Measurements from ENCODE around the gene HLX.

HLX gene

GRCh38 chr1:220914283-220915116, 35.3 kb downstream of the HLX start:
- Histone ChIP-seq H3K27me3 (ENCODE audit: insufficient read depth, low read depth, severe bottlenecking) (no peaks in the 10 kb centered on the region), H3K36me3 (no peaks in the 10 kb centered on the region), H3K9me3 (ENCODE audit: severe bottlenecking) (no peaks in the 10 kb centered on the region), H3K4me3 (ENCODE audit: low read depth, low read length) (no peak overlapping the region), H3K27ac (no peak overlapping the region)
- TF ChIP-seq, protein P1, sequence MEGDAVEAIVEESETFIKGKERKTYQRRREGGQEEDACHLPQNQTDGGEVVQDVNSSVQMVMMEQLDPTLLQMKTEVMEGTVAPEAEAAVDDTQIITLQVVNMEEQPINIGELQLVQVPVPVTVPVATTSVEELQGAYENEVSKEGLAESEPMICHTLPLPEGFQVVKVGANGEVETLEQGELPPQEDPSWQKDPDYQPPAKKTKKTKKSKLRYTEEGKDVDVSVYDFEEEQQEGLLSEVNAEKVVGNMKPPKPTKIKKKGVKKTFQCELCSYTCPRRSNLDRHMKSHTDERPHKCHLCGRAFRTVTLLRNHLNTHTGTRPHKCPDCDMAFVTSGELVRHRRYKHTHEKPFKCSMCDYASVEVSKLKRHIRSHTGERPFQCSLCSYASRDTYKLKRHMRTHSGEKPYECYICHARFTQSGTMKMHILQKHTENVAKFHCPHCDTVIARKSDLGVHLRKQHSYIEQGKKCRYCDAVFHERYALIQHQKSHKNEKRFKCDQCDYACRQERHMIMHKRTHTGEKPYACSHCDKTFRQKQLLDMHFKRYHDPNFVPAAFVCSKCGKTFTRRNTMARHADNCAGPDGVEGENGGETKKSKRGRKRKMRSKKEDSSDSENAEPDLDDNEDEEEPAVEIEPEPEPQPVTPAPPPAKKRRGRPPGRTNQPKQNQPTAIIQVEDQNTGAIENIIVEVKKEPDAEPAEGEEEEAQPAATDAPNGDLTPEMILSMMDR (IDR thresholded peaks at IDR 0.05; ENCODE audit: low read depth, low read length): no peak
- no peak for DNase-seq

- Histone ChIP-seq H3K36me3 (no peaks in the 10 kb centered on the region), H3K4me3 (ENCODE audit: low read depth, low read length) (no peak overlapping the region), H3K27me3 (ENCODE audit: insufficient read depth, low read depth, severe bottlenecking) (no peaks in the 10 kb centered on the region), H3K27ac (no peak overlapping the region), H3K9me3 (ENCODE audit: severe bottlenecking) (no peaks in the 10 kb centered on the region)
- TF ChIP-seq, protein P1 (IDR thresholded peaks at IDR 0.05; ENCODE audit: low read depth, low read length): no peak
- no peak for DNase-seq
Measured at GRCh38 chr1:220915117-220915440, 35.8 kb downstream of the HLX start.

GRCh38 chr1:220915954-220916353, 36.7 kb downstream of the HLX start:
- no peaks in the 10 kb centered on the region for H3K27me3 ChIP-seq (ENCODE audit: insufficient read depth, low read depth, severe bottlenecking)
- no peak overlapping the region for H3K27ac ChIP-seq
- TF ChIP-seq, protein P1 (IDR thresholded peaks at IDR 0.05; ENCODE audit: low read depth, low read length): no peak
- no peak overlapping the region for H3K4me3 ChIP-seq (ENCODE audit: low read depth, low read length)
- no peaks in the 10 kb centered on the region for H3K36me3 ChIP-seq
- no peak for DNase-seq
- H3K9me3 ChIP-seq (ENCODE audit: severe bottlenecking): no peaks in the 10 kb centered on the region

DNA sequence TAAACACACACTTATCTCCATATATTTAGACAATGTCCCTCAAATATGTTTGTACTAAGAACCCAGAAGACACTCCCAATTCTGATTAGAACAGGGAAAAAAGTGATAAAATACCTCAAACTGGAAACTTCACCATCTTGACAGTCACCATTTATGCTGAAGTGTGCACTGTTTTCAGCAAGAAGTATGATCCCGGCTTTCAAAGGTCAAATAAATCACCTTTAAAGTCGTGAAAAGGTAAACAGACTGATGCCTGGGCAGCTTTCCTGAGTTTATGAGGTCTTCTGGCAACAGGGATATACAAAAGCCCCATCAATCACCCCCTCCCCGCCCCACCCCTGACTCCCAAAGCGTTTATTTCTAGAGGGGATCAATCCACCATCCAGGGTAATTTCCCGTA, 37.9 kb downstream of the HLX start:
- no peak overlapping the region for H3K4me3 ChIP-seq (ENCODE audit: low read depth, low read length)
- no peak overlapping the region for H3K27ac ChIP-seq
- no peak for DNase-seq
- no peaks in the 10 kb centered on the region for H3K9me3 ChIP-seq (ENCODE audit: severe bottlenecking)
- TF ChIP-seq, protein P1 (IDR thresholded peaks at IDR 0.05; ENCODE audit: low read depth, low read length): no peak
- H3K27me3 ChIP-seq (ENCODE audit: insufficient read depth, low read depth, severe bottlenecking): no peaks in the 10 kb centered on the region
- no peaks in the 10 kb centered on the region for H3K36me3 ChIP-seq

DNA sequence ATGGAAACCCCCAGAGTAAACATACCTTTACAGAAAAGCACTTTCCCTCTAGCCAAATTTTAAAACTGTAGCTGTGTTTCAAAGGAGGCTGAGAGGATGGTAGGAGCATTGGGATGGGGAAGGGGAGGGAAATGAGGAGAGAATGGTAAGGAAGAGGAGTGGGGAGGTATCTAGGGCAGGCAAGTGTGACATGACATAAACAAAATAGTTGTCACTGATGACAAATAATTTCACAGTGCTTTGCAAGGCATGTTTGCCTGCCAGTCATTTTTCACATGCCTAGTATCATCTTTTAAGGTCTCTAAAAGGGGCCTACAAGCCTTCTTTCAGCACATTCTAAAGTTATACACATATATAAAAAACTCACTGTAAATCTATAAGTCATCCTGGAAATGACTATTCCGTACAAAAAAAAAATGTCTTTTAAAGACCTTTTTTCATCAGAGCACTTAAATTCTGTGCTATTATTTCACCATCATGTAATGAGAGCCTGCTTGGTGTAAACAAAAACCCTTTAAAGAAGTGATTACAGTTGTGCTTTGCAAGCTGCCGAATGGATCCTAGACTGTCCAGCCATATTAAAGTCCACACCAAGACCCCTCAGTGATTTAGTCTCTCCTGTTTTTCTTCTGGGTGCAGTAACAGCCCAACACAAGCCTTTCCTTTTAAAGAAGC, 38.4 kb downstream of the HLX start:
- H3K4me3 ChIP-seq (ENCODE audit: low read depth, low read length): no peak overlapping the region
- TF ChIP-seq, protein P1 (IDR thresholded peaks at IDR 0.05; ENCODE audit: low read depth, low read length): no peak
- no peaks in the 10 kb centered on the region for H3K9me3 ChIP-seq (ENCODE audit: severe bottlenecking)
- H3K27ac ChIP-seq: no peak overlapping the region
- no peaks in the 10 kb centered on the region for H3K36me3 ChIP-seq
- no peak for DNase-seq
- H3K27me3 ChIP-seq (ENCODE audit: insufficient read depth, low read depth, severe bottlenecking): no peaks in the 10 kb centered on the region

Data from WERI-Rb-1 (cell line).